M059J (cell line): Measurements from ENCODE around the gene NAGLU. TPM values are rescaled to one million over a fixed set of nuclear protein-coding genes. Genes with fewer than 3 reads are reported as not detected.
A peak's percentile ranks its signal among the peaks of the same experiment; 100 is the strongest.
"Not testable (repeated sequence)": the region's sequence is repeated elsewhere in the genome, so short reads cannot be mapped to it uniquely, and the experiment has no call there.

Experiments used
- DNase-seq: peaks from one replicate; pipeline ENCODE4 v3.0.0-alpha.2; 2012; ENCODE audit warnings: low read depth
- total RNA-seq: library from RNA; depleted of rRNA; stranded (reverse); fragments of >200 nt; shearing (Covaris generic); gene quantifications from 2 replicates; pipeline ENCODE4 v1.2.3, GENCODE V29; 2014

NAGLU gene
- total RNA-seq, 1 experiment from 2014 or later, result 27.8 TPM

DNA sequence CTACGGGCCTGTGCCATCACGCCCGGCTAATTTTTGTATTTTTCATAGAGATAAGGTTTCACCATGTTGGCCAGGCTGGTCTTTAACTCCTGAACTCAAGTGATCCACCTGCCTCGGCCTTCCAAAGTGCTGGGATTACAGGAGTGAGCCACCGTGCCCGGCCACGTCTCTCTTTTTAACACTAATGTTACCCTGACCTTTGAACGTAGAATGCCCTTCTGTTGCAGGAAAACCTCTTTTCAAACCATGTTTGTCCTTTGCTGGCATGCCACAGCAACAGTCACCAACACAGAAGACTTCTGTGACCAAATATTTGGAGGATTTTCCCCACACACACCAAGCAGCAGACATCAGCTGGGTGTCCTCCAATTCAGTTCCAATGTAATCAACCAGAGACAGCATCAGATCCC lies 8.8 kb downstream of the NAGLU start:
- DNase-seq, result no peak

DNA sequence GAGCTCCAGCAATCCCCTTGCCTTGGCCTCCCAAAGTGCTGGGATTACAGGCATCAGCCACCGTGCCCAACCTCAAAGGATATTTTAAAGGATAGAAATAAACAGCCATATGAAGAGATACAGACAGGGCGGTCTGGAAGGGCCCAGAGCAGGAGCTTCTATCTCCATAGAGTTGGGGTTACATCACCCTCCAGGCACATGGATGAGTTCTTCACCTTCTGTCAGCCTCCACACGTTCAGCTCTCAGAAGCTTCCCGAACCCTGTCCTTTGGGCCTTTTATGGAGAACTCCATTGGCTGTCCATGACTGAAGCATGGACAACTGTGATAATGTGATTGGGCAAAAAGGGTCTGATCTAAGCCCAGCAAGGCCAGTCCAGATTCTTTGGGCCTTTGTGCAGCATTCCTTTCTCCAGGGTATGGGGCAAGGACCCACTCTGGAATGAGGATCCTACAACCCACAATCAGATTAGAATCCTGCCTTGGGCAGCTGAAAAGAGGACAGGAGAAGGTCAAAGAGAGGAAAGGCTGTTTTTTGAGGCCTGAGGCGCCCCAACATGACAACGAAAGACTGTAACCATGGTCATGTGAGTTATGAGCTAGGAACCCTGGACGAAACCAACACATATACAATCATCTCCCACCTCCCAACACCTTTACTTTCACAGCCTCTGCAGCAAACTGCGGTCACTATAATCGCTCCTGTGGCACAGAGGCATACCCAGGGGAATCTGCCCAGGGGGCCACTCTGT lies 9.9 kb downstream of the NAGLU start:
- DNase-seq, result not testable (repeated sequence)

DNA sequence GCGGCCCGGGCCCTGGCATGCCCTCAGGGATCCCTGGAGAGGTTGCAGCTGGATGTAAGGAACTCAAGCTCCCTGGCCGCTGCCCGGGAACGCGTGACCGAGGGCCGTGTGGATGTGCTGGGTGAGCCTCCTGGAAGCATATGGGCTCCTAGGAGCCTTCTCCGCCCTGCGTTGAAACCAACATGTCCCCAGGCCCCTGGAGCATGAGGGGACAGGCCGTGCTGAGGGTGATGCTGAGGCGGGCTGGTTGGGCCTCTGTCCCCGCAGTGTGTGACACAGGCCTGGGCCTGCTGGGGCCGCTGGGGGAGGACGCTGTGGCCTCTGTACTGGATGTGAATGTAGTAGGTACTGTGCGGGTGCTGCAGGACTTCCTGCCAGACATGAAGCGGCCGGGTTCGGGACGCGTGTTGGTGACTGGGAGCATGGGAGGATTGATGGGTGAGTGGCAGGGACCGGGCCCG lies 11.0 kb downstream of the NAGLU start:
- no peak for DNase-seq

DNA sequence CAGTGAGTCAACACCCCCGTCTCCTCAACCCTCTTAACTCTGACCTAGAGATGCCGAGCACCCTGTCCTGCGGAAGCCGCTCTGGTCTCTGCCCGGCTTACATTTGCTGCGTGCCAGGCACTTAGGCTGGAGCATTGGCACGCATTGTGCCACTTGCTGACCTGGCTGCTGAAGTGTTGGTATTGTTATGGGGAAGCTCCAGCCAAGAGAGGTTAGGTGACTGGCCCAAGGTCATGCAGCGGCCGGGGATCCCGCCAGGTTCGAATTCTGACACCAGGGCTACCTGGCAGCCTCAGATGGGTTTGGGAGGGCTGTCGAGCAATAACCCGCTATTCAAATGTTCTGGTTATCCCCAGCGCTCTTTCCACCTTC lies 11.6 kb downstream of the NAGLU start:
- no peak for DNase-seq

DNA sequence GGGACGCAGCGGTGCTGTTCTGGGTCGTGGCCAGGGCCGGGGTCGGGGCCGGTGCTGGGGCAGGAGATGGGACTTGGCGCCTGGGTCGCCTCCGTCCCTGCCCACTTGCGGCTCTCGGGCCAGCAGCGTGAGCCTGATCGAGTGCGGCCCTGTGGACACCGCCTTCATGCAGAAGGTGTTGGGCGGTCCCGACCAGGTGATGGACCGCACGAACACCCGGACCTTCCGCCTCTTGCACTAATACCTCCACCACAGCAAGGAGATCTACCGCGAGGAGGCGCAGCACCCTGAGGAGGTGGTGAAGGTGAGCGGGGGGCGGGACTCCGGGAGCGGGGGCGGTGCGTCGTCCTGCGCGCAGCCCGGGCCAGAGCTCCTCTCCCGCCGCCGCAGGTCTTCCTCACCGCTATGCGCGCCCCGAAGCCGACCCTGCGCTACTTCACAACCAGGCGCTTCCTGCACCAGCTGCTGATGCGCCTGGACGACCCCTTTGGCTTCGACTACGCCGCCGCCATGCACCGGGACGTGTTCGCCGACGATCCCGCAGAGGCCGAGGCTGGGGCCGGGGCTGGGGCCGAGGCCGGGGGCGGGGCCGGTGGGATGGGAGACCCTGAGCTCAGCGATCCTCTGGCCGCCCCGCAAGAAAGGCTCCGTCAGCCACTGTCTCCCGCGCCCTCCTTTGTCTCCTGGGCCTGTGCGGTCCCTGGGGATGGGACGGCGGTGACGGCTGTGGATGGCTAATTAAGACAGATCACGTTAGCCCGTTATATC lies 12.2 kb downstream of the NAGLU start:
- no peak for DNase-seq

DNA sequence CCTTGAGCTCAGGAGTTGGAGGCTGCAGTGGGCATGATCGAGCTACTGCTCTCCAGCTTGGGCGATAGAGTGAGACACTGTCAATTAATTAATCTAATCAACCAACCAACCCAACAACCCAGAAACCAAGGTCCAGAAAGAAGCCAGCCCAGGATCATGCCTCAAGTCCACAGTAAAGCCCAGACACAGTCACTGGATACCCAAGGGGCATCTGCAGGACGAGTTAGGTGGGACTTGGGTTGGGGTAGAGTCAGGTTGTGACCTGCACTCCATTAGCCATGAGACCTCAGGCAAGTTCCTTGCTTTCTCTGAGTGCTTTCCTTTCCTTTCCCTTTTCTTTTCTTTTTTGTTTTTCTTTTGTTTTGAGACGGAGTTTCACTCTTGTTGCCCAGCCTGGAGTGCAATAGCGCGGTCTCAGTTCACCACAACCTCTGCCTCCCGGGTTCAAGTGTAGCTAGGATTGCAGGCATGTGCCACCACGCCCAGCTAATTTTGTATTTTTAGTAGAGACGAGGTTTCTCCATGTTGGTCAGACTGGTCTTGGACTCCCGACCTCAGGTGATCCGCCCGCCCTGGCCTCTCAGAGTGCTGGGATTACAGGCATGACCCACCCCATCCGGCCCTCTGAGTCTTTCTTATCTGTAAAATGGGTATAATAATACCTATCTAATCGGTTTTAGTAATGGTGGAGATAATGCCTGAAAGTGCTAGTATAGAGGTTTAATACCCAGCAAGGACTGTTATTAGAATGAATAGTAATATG lies 13.1 kb downstream of the NAGLU start:
- DNase-seq, result no peak

DNA sequence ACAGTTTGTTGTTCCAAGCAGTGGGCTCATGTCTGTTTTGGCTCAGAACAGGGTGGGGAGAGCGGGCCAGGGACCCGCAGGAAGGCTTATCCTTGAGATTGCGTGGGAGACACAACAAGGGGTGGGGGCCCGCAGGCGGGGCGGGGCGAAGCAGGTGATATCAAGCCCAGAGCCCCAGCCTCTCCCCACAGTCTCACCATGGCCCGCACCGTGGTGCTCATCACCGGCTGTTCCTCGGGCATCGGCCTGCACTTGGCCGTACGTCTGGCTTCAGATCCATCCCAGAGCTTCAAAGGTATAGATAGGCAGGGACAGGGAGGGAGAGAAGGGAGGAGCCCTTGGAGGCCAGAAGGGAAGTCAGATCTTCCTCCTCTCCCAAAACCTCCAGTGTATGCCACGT lies 16.7 kb downstream of the NAGLU start, which contains the start of gene HSD17B1:
TSS of gene HSD17B1 (plus strand) at position 188 of the 400 bp plus-strand sequence. CDS start at position 199, 11 bp downstream.
- not testable (repeated sequence) for DNase-seq

DNA sequence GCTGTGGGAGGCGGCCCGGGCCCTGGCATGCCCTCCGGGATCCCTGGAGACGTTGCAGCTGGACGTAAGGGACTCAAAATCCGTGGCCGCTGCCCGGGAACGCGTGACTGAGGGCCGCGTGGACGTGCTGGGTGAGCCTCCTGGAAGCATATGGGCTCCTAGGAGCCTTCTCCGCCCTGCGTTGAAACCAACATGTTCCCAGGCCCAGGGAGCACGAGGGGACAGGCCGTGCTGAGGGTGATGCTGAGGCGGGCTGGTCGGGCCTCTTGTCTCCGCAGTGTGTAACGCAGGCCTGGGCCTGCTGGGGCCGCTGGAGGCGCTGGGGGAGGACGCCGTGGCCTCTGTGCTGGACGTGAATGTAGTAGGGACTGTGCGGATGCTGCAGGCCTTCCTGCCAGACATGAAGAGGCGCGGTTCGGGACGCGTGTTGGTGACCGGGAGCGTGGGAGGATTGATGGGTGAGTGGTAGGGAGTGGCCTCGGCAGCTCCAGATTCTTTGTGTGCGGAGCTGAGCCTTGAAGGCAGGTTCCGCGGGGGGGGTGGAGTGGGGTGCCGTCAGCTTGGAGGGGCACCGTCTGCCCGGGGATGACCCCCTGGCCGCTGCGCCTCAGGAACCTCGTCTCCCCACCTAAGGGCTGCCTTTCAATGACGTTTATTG lies 17.2 kb downstream of the NAGLU start:
- no peak for DNase-seq

DNA sequence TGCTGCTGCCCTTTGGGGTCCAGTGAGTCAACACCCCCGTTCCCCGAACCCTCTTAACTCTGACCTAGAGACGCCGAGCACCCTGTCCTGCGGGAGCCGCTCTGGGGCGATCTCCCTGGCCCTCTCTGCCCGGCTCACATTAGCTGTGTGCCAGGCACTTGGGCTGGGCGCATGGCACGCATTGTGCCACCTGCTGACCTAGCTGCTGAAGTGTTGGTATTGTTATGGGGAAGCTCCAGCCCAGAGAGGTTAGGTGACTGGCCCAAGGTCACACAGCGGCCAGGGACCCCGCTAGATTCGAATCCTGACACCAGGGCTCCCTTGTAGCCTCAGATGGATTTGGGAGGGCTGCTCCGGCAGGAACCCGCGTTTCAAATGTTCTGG lies 17.8 kb downstream of the NAGLU start:
- no peak for DNase-seq

DNA sequence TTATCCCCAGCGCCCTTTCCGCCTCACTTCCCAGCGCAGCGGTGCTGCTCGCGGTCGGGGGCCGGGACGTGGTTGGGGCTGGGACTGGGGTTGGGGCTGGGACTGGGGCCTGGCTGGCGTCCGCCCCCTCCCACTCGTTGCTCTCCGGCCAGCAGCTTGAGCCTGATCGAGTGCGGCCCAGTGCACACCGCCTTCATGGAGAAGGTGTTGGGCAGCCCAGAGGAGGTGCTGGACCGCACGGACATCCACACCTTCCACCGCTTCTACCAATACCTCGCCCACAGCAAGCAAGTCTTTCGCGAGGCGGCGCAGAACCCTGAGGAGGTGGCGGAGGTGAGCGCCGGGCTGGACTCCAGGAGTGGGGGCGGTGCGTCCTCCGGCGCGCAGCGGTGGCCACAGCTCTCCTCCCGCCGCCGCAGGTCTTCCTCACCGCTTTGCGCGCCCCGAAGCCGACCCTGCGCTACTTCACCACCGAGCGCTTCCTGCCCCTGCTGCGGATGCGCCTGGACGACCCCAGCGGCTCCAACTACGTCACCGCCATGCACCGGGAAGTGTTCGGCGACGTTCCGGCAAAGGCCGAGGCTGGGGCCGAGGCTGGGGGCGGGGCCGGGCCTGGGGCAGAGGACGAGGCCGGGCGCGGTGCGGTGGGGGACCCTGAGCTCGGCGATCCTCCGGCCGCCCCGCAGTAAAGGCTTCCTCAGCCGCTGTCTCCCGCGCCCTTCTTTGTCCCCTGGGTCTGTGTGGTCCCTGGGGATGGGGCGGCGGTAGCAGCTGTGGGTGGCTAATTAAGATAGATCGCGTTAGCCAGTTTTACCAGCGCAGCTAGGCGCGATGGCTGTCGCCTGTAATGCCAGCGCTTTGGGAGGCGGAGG lies 18.4 kb downstream of the NAGLU start:
- DNase-seq, result peak; percentile 74

DNA sequence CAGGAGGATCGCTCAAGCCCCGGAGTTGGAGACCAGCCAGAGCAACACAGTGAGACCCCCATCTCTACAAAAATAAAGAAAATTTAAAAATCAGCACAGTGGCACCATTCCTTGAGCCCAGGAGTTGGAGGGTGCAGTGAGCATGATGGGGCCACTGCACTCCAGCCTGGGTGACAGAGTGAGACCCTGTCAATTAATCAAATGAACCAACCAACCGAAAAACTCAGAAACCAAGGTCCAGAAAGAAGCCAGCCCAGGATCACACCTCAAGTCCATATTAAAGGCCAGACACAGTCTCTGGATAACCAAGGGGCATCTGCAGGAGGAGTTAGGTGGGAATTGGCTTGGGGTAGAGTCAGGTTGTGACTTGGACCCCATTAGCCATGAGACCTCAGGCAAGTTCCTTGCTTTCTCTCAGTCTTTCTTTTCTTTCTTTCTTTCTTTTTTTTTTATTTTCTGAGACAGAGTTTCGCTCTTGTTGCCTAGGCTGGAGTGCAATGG lies 19.1 kb downstream of the NAGLU start:
- DNase-seq, result no peak

DNA sequence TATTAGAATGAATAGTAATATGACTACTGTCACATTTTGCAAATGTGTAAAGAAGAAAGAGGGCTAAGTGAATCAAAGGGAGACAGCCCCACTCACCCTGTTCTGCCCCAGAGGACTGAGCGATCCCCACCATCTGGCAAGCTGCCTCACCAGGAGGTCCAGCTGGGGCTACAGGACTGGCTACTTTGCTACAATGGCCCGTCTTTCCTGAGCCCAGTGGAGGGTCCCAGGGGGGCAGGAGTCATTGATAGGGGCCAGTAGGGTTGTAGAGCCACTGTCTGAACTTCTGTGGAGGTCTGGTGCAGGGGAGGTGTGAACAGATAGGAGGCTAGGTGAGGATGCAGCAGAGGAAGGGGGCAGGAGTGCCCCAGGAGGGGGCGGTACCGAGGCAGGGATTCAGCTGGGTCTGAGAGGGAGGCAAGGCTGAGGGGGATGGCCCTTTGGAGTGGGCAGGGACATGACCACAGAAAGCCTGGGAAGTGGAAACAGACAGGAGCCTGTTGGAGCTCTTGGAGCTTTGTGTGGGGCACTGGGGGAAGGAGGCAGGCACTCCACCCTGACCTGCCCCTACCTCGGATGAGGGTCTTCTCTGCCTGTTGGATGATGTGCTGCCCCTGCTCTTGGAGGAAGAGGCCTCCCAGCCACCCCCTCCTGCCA lies 20.0 kb downstream of the NAGLU start:
- DNase-seq, result not testable (repeated sequence)

DNA sequence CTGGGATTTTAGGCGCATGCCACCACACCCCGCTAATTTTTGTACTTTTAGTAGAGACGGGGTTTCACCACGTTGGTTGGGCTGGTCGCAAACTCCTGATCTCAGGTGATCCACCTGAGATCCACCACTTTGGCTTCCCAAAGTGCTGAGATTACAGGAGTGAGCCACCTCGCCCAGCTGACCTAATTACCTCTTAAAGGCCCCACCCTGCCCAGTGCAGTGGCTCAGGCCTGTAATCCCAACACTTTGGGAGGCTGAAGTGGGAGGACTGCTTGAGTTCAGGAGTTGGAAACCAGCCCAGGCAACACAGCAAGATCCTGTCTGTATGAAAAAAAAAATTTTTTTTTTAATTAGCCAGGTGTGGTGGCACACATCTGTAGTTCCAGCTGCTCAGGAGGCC lies 23.0 kb downstream of the NAGLU start:
- DNase-seq, result no peak

DNA sequence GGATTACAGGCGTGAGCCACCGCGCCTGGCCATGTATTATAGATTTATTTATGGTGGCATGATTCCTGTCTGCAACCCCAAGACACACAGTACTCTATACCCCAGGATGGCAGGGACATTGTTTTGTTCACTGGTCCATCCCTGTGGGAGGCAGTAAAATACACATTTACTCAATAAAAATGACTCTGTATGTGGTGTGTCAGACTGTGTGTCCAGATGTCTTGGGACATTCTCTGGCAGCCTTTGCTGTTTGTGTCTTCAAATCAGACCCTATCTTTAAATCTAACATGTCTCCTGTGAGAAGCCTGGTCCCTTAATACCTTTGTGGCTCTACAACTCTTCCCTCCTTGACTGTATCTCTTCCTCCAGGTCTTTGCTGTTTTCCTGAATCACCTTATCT lies 24.2 kb downstream of the NAGLU start:
- DNase-seq, result no peak

DNA sequence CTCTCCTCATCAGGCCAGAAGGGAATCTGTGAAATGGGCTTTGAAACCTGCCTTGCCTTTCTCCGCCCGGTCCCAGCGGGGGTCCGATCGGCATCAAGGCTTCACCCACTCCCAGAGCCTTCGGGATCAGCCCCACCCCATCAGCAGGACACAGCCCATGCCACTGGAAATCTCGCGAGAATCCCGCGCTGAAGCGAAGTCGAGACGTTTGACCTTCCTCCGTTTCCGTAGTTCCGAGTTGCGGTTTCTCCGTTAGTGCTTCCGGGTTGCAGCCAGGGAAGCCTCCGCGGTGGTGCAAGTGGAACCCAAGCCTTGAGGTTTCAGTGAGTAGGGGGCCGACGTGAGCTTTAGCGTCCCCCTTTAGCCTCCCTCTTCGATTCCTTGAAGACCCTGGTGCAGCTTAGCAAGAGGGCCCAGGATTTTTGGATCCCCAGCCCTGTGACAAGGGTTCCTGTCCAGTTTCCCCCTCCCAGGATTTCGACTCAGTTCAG lies 25.9 kb downstream of the NAGLU start, which contains the start of gene COASY:
TSS of gene COASY (plus strand) at position 252 of the 491 bp plus-strand sequence. CDS start 475 bp downstream, outside the sequence.
- peak; percentile 96 for DNase-seq

DNA sequence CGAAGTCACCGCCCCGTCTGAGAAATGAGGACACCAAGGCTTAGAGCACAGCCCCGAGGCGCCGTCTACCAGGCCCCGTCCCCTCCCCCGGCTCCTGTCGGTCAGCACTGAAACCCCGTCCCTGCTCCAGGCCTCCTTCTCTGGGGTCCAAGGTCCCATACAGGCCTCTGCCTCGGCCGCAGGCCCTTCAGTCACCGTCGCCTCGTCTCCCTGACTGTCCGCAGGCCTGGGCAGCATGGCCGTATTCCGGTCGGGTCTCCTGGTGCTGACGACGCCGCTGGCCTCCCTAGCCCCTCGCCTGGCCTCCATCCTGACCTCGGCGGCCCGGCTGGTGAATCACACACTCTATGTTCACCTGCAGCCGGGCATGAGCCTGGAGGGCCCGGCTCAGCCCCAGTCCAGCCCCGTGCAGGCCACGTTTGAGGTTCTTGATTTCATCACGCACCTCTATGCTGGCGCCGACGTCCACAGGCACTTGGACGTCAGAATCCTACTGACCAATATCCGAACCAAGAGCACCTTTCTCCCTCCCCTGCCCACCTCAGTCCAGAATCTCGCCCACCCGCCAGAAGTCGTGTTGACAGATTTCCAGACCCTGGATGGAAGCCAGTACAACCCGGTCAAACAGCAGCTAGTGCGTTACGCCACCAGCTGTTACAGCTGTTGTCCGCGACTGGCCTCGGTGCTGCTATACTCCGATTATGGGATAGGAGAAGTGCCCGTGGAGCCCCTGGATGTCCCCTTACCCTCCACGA lies 26.5 kb downstream of the NAGLU start:
- DNase-seq, result peak; percentile 50

DNA sequence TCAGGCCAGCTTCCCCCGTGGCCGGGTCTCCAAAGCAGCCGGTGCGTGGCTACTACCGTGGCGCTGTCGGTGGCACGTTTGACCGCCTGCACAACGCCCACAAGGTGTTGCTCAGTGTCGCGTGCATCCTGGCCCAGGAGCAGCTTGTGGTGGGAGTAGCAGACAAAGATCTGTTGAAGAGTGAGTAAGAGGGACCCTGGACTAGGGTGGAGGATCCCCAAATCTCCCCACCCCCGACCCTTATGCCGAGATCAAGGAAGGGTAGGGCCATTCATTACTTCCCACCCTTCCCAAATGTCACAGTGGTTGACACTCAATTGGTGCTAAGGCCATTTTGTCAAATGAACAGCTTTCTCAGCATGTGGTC lies 27.1 kb downstream of the NAGLU start:
- no peak for DNase-seq

DNA sequence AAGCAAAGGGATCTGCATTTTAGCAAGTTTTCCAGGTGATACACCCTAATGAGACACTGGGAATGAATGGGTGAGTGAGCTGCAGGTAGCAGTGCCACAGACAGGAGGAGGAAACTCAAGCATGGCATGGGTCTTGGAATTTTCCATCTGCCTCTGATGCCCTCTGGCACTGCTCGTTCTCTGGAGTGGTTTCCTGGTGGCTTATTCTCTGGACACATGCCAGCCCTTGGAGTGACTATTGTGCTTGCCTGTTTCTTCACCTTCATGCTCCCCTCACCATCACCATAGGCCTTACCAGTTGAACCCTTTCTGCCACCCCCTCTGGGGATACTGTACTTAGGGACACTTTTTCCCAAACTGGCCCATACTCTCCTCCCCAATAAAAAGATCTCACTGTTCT lies 27.5 kb downstream of the NAGLU start:
- DNase-seq, result peak; percentile 88

DNA sequence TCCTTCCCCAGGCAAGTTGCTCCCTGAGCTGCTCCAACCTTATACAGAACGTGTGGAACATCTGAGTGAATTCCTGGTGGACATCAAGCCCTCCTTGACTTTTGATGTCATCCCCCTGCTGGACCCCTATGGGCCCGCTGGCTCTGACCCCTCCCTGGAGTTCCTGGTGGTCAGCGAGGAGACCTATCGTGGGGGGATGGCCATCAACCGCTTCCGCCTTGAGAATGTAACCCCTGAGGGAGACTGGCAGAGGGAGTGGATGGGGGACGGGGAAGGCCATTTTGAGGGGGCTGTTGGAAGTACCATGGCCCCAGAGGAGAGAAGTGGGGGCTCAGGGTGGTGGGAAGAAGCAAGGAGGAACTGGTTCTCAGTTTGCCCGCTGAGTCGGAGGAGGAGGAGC lies 27.9 kb downstream of the NAGLU start:
- DNase-seq, result no peak
